ENCODE data around the gene GAPDH. TPM values are rescaled to one million over a fixed set of nuclear protein-coding genes. Genes with fewer than 3 reads are reported as not detected.

Gene GAPDH
- total and polyA plus RNA-seq, 10 of the 15 experiments (the other 5 are each of a cell fraction or from before 2014, with no cell fraction given): 5,606 to 14,240 (median 9,400) TPM

GRCh38 chr12:6533653-6533922, 729 bp upstream of the GAPDH start (continued):
- TF ChIP-seq SMC3 (IDR thresholded peaks at IDR 0.05; ENCODE audit: borderline replicate concordance, low read length) (no peak), CBX3 (IDR thresholded peaks at IDR 0.05; ENCODE audit: borderline replicate concordance, low read depth) (no peak), POLR2AphosphoS5 (IDR thresholded peaks at IDR 0.05; ENCODE audit: low read length) (no peak), HCFC1 (IDR thresholded peaks at IDR 0.05; ENCODE audit: low read length) (no peak), DPF2 (IDR thresholded peaks at IDR 0.05) (peak; percentile 59; the same call in 1 of the 2 replicates), JUNB (IDR thresholded peaks at IDR 0.05) (no peak), MYB (IDR thresholded peaks at IDR 0.05; ENCODE audit: borderline replicate concordance, low read depth, low read length) (no peak), LARP7 (IDR thresholded peaks at IDR 0.05) (peak; percentile 43; the same call in 1 of the 2 replicates), ZNF217 (IDR thresholded peaks at IDR 0.05) (no peak)

GRCh38 chr12:6534695-6534944, 303 bp downstream of the GAPDH start:
- H4K20me1 ChIP-seq (ENCODE audit: control insufficient read depth, insufficient read depth): peaks cover 24% of the 10 kb centered on the region
- intact Hi-C loops (cut with micrococcal nuclease; ENCODE audit: unreplicated experiment): loop anchor here (5.0 kb wide), 2 partner anchors 42 to 197 kb away; partner anchors contain the start of genes MRPL51 and NCAPD2
- no peaks in the 10 kb centered on the region for H3K27me3 ChIP-seq (replicated peaks in 1 of 2; ENCODE audit: control insufficient read depth in 2 of 2, insufficient read depth in 2 of 2, low read length in 1 of 2)
- peak overlapping the region; percentile 98 for H3K27ac ChIP-seq (ENCODE audit: control insufficient read depth, insufficient read depth)
- no TSS peak for BruUV-seq (replicated peaks)
- WGBS (ENCODE audit: insufficient coverage, insufficient replicate concordance, low lambda C conversion rate, missing lambda C conversion rate): 2% methylated on average over 16 of the region's 25 CpGs
- FAIRE-seq (no peak), DNase-seq (ENCODE audit: low read depth, low spot score) (no peak), ATAC-seq (peak; percentile 37; the same call in 2 of the 3 replicates)
- in situ Hi-C loops (cut with MboI): loop anchor here (5.0 kb wide), 2 partner anchors 37 to 107 kb away; no protein-coding TSS in a partner anchor
- H3K4me1 ChIP-seq (ENCODE audit: control insufficient read depth, insufficient read depth, low read length): peaks cover 29% of the 10 kb centered on the region
- ChIA-PET CTCF (interaction anchor here (0.7 to 7.7 kb wide), 8 partner anchors 20 to 199 kb away, joined by 3 to 73 read pairs (median 3); partner anchors contain the start of genes MRPL51 and VAMP1), SMC1A (ENCODE audit: uncharacterized antibody, unreplicated experiment) (interaction anchor here (1.0 to 7.9 kb wide), 6 partner anchors 40 to 167 kb away, joined by 3 to 83 read pairs (median 6); no protein-coding TSS in a partner anchor), RAD21 (ENCODE audit: unreplicated experiment) (interaction anchor here (0.7 to 6.9 kb wide), 8 partner anchors 19 to 109 kb away, joined by 3 to 67 read pairs (median 4); partner anchors contain the start of genes LPAR5 and MRPL51), POLR2A (interaction anchor here (0.6 to 3.6 kb wide), 18 partner anchors 18 to 280 kb away, joined by 3 to 32 read pairs (median 5); partner anchors contain the start of genes COPS7A, MRPL51 and VAMP1)
- no peak overlapping the region for H2AFZ ChIP-seq (ENCODE audit: control insufficient read depth, low read depth, low read length)
- H3K36me3 ChIP-seq (ENCODE audit: control insufficient read depth in 2 of 2, insufficient read depth in 2 of 2, low read length in 1 of 2): peaks cover 42 to 45% of the 10 kb centered on the region in 2 experiments
- no peaks in the 10 kb centered on the region for H3K9me3 ChIP-seq (replicated peaks; ENCODE audit: control insufficient read depth, insufficient read depth, low read length)
- H3K9ac ChIP-seq (ENCODE audit: control insufficient read depth, insufficient read depth, low read length): peak overlapping the region; percentile 79
- H3K4me2 ChIP-seq (ENCODE audit: control insufficient read depth, insufficient read depth): peak overlapping the region; percentile 69; the same call in 1 of the 2 replicates
- peak; percentile 1; the same call in 1 of the 2 replicates for TF ChIP-seq BACH1 (IDR thresholded peaks at IDR 0.05; ENCODE audit: borderline replicate concordance)
- TF ChIP-seq POLR2A (IDR thresholded peaks at IDR 0.05; ENCODE audit: low read depth, low read length): peak; percentile 77
- no peak for TF ChIP-seq MLLT1 (IDR thresholded peaks at IDR 0.05)
- TF ChIP-seq CTCF (IDR thresholded peaks at IDR 0.05 in 2 of 3, conservative IDR thresholded peaks at IDR 0.05 in 1 of 3; ENCODE audit: control insufficient read depth in 2 of 3, extremely low read depth in 1 of 3, insufficient read depth in 1 of 3, low read depth in 3 of 3, low read length in 3 of 3): no peak
- TF ChIP-seq SMARCA5 (IDR thresholded peaks at IDR 0.05): 0 out of 2 replicates have a peak, but pooled peaks have one; percentile 18
- peak overlapping the region; percentile 83 for H3K4me3 ChIP-seq
- H3K79me2 ChIP-seq (ENCODE audit: control insufficient read depth, insufficient read depth, low read length): peaks cover 72% of the 10 kb centered on the region
